Left cardiac atrium (tissue), 4 donors: ENCODE data around the gene AUTS2. TPM values are rescaled to one million over a fixed set of nuclear protein-coding genes. Genes with fewer than 3 reads are reported as not detected.
"Not testable (repeated sequence)": the region's sequence is repeated elsewhere in the genome, so short reads cannot be mapped to it uniquely, and the experiment has no call there.

Experiments used
- ATAC-seq, 2 donors: fragments of 200-7000 bp; cut with Tn5 transposase; one replicate each; pipeline ENCODE4 v1.9.1; 2020; ENCODE audit warnings: mild to moderate bottlenecking in 2 of 2, moderate library complexity in 2 of 2
- DNase-seq: peaks from one replicate; pipeline ENCODE4 v3.0.0-alpha.2; 2020
- intact Hi-C, 2 donors: fragments of 100-400 bp; cut with DNase I; formaldehyde crosslinking; loops; one replicate each; pipeline versions ENCODE4 v1.14.1 to v1.15.1; 2022 to 2023
- total RNA-seq, 2 donors: library from RNA; stranded (reverse); fragmentation: NEBNext Ultra II Directional; extraction: Animal tissue kit (Norgen Biotek cat#: 25700); gene quantifications; one replicate each; pipeline ENCODE4 v1.2.1, GENCODE V29; 2021
- donor health status: DM: no; HTN: yes; CAD: no.
- donor health status: DM: no; HTN: yes; CAD: no; lungs with severe emphysema.
- donor health status: DM: yes; HTN: yes; CAD: no.
- donor health status: Dilated cardiomyopathy.

Gene AUTS2
- total RNA-seq, 2 donors from 2014 or later = 10.5 to 15.2 TPM

GRCh38 chr7:70640266-70640833 is 1042.1 kb downstream of the AUTS2 start:
- DNase-seq (no peak), ATAC-seq (no peak)
- intact Hi-C loops = no loop called here

DNA sequence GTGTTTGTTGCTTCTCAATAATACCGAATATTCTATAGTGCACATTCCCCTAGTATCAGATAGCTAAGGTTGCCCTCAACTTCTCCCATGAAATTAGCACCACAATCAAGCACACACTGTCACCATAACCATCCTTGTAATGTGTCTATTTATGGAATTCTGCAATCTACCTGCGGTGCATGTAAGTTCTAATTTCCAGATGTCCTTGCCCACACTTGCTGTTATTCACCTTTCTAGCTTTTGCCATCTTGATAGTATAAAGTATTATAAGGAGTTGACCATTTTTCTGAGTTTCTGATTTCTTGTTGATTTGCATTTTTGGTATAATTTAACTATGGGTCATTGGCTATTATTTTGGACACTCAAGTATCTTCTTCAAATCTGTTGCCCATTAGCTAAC is 1043.6 kb downstream of the AUTS2 start:
- intact Hi-C loops = no loop called here
- DNase-seq (no peak), ATAC-seq (no peak)

DNA sequence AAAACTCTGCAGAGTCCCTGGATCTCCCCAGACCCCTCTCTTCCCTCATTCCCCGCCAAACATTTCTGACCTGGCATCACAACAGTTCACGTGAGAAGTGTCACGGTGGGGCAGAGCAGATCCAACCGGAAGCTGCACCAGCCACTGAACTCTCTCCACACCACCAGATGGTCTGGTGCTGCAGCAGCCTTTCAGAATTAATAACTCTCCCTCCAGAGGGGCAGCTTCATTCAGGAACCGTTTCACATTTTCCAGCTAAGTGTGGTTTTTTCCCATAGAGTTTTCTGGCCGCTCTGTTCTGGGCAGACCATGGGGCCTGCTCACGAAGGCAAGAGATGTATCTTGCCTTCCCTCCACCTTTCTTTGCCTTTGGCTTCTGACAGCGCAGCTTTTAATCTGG is 1047.0 kb downstream of the AUTS2 start:
- ATAC-seq = no peak
- intact Hi-C loops = no loop called here

GRCh38 chr7:70645876-70646351 is 1047.6 kb downstream of the AUTS2 start:
- intact Hi-C loops = no loop called here
- ATAC-seq (no peak), DNase-seq (no peak)

More for the DNA sequence above, 1047.0 kb downstream of the AUTS2 start:
- DNase-seq = no peak

- intact Hi-C loops = no loop called here
- no peak for DNase-seq
- peak; percentile 27 to 38 for ATAC-seq
Observed at GRCh38 chr7:70646536-70647248, 1048.4 kb downstream of the AUTS2 start.

- peak; percentile 29 to 57 for ATAC-seq
- no peak for DNase-seq
- intact Hi-C loops = no loop called here
Observed at GRCh38 chr7:70647801-70648498, 1049.7 kb downstream of the AUTS2 start.

DNA sequence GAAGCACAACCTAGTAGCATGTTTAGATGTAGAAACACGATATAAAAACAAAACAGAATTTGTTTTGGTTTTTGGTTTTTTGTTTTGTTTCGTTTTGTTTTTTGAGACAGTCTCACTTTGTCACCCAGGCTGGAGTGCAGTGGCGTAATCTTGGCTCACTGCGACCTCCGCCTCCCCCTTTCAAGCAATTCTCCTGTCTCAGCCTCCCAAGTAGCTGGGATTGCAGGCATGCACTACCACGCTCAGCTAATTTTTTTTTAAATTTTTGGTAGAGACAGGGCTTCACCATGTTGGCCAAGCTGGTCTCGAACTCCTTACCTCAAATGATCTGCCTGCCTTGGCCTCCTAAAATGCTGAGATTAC is 1050.2 kb downstream of the AUTS2 start:
- ATAC-seq, intact Hi-C loops, DNase-seq: not testable (repeated sequence)

DNA sequence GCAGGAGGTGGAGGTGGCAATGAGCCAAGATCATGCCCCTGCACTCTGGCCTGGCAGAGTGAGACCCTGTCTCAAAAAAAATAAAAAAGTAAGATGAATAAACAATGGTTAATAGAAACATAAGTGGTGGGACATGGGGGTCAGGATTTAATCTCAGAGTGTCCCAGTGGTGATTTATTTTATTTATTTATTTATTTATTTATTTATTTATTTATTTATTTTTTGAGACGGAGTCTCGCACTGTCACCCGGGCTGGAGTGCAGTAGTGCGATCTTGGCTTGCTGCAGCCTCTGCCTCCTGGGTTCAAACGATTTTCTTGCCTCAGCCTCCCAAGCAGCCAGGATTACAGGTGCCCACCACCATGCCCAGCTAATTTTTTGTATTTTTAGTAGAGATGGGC is 1051.0 kb downstream of the AUTS2 start:
- ATAC-seq = no peak

DNA sequence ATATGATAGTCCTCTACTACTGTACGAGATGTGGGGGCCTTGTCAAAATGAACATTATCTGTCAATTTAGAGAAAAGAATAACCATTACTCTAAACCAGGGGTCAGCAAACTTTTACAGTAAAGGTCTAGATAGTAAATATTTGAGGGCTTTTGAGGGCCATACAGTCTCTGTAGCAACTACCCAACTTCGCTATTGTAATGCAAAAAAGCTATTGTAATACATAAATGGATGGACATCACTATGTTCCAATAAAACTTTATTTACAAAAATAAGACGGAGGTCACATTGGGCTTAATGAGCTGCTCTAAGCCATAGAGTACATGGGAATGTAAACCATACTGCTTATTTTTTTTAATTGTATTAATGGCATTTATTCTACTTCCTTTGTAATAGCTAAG is 1055.9 kb downstream of the AUTS2 start:
- intact Hi-C loops = no loop called here
- ATAC-seq (no peak), DNase-seq (no peak)

More for the DNA sequence above, 1051.0 kb downstream of the AUTS2 start:
- intact Hi-C loops = no loop called here
- DNase-seq = no peak

- DNase-seq (peak; percentile 60), ATAC-seq (peak; percentile 91 to 96)
- intact Hi-C loops = no loop called here
Observed at GRCh38 chr7:70654979-70655378, 1056.7 kb downstream of the AUTS2 start.

DNA sequence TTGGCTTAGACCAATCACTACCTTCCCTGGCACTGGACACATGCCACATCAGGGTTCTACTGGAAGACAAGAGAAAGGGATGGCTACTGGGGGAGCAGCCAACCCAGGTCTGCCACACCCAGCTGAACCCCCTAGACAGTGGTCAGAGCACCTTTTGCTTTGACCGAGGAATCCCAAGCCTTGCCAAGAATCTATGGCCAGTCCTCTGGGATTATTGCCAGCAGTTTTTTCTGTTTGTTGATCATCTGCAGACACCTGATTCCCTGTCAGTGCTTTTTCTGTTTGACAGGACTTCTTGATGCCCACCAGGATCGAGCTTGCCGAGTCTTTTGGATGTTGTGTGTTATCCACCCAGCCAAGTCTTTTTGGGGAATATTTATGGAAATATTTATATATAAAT is 1057.4 kb downstream of the AUTS2 start:
- intact Hi-C loops = no loop called here
- ATAC-seq (no peak), DNase-seq (no peak)

DNA sequence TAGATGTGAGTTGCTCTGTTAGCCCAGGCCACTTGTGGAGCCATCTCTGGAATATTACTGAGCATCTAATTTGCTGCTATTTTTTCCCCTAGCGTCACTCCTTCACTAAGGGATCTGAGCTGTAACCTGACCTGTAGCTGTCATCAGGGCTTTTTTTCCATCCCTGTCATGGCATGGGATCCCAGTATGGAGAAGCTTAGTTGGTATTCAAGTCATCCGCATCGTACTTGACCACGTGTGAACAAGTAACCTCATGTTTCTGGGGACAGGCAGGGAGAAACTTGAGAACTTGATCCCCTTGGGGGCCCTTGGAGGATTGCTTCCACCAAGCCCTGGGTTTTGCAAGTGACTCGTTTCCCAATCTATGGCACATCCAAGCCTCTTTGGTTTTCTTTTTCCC is 1059.3 kb downstream of the AUTS2 start:
- intact Hi-C loops = no loop called here
- DNase-seq (no peak), ATAC-seq (peak; percentile 21 to 72)

DNA sequence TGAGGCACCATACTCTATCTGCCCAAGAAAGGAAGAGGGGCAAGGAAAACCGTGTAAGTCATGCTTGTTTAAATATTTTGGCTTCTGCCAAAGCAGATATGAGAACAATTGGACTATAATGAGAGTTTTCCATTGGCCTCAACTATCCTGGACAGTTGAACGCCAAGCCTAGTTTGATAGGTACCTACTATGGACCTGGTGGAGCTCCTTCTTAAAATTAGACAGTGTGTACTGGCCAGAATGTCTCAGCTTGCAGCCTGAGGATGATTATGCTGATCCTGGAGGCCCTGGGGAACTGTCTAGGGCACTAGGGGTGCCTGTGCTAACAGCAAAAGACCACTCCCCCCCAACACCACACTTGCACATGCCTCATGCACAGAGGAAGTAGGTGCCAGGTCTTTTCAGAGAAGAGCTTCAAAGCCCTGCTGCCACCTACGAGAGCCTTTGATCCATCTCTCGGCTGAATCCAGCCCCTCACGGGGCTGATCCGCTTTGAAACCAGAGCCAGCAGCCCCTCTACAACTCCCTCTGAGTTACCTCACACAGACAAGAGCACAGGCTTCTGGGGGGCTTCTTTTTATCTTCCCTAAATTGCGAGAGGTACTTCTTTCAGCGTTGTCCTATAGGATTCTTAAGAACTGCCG is 1059.8 kb downstream of the AUTS2 start:
- DNase-seq = no peak
- no peak for ATAC-seq
- intact Hi-C loops = no loop called here

DNA sequence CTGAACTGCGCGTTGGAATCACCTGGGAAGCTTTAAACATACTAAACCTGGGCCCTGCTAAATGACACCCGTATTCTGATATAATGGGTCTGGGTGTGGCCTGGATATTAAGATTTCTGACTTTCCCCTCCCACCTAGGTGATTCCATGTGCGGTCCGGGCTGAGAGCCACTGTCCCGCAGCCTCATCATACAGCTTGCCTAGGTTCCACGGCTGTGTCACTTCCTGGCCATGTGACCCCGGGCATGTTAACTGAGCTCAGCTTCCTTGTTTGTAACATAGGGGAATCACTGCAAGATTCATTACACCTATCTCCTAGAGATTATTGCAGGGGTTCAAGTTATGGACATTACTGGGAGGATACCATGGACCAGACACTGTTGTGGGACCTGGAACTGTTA is 1061.0 kb downstream of the AUTS2 start:
- no peak for ATAC-seq
- DNase-seq = no peak
- intact Hi-C loops = no loop called here

- DNase-seq = no peak
- intact Hi-C loops = no loop called here
- peak; percentile 14 to 25 for ATAC-seq
Observed at GRCh38 chr7:70660154-70660818, 1062.0 kb downstream of the AUTS2 start.

DNA sequence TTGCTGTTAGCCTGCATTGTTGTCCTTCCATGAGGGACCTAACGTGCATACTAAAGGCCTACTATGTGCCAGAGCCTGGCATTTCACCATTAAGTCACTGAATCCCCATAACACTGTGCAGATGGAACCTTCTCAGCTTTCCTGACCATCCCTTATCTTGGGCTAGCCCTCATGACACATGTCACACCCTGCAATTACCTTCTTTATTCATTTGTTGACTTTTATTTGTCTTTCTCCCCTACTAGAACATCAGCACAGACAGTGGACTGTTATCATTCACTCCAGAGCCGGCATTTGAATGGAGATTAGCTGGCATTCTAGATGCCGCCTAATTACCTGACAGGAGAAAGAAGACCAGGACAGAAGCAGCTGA is 1062.5 kb downstream of the AUTS2 start:
- no peak for DNase-seq
- intact Hi-C loops = no loop called here
- no peak for ATAC-seq

DNA sequence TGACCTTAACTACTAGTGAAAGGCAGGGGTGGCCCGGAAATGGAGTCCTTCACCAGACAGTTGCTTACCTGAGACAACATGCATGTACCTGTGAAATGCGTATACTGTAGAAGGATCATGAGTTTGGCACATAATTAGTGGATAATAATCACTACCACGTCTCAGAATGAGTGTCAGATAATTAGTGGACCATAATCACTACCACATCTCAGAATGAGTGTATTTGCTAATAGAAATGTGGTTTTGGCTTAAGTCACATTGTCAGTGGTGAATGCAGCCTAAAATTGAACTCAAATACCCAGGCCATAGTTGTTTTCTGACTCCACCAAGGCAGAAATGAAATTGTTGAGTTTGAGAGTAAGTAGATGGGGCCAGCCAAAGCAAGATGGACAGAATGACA is 1065.4 kb downstream of the AUTS2 start:
- ATAC-seq (no peak), DNase-seq (no peak)
- intact Hi-C loops = no loop called here

DNA sequence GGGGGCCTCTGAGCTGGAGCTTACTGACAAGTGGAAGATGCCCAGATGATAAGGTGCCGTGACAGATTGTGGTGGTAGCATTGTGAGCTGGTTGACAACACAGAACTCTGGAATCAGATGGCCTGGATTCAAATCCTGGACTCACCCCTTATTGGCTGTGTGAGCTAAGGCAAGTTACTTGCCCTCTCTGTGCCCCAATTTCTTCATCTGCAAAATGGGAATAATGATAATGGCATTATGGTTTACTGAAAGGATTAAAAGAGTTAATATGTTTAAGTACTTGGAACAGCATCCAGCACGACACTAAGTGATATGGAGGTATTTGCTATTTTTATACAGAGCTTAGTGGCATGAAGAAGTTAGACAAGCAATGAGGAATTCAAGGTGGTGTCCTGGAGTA is 1067.7 kb downstream of the AUTS2 start:
- intact Hi-C loops = no loop called here
- no peak for ATAC-seq

DNA sequence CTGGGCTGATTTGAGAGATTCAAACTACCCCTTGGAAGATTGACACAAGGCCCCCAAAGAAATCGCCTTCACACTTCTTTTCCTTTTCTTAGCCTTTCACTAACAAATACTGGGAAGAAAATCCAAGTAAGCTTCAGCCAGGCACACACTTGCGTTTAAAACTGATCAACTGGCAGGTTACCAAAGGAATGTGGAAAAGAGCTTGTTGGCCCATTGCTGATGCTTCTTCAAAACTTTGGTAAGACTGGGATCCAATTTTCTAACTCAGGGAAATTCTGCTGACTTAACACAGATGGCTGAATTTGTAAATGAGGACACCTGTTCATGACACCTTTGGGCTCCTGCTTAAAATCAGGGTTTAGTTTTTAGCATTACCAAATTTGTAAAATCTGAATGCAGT is 1069.1 kb downstream of the AUTS2 start:
- no peak for DNase-seq

More for the DNA sequence above, 1067.7 kb downstream of the AUTS2 start:
- no peak for DNase-seq

More for the DNA sequence above, 1069.1 kb downstream of the AUTS2 start:
- ATAC-seq = no peak
- intact Hi-C loops = no loop called here
